ENCODE data around the gene KLHL2.

- TF ChIP-seq, protein P1, sequence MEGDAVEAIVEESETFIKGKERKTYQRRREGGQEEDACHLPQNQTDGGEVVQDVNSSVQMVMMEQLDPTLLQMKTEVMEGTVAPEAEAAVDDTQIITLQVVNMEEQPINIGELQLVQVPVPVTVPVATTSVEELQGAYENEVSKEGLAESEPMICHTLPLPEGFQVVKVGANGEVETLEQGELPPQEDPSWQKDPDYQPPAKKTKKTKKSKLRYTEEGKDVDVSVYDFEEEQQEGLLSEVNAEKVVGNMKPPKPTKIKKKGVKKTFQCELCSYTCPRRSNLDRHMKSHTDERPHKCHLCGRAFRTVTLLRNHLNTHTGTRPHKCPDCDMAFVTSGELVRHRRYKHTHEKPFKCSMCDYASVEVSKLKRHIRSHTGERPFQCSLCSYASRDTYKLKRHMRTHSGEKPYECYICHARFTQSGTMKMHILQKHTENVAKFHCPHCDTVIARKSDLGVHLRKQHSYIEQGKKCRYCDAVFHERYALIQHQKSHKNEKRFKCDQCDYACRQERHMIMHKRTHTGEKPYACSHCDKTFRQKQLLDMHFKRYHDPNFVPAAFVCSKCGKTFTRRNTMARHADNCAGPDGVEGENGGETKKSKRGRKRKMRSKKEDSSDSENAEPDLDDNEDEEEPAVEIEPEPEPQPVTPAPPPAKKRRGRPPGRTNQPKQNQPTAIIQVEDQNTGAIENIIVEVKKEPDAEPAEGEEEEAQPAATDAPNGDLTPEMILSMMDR (conservative IDR thresholded peaks at IDR 0.05; ENCODE audit: low read depth, low read length) = no peak
- TF ChIP-seq EZH2 (IDR thresholded peaks at IDR 0.05; ENCODE audit: borderline replicate concordance, low read depth, low read length, poor library complexity, severe bottlenecking) = no peak
Observed at GRCh38 chr4:165335163-165335703, 127.9 kb downstream of the KLHL2 start.
